H1 (cell line): ENCODE results near the gene NMRK1. TPM values are rescaled to one million over a fixed set of nuclear protein-coding genes. Genes with fewer than 3 reads are reported as not detected.

ENCODE experiments used
- CTCF ChIA-PET: fragments of 300-600 bp; sonication (Branson Sonifier 250); formaldehyde crosslinking; loops from one replicate; lab custom pipeline; 2021; ENCODE audit not compliant: partially characterized antibody; lab: Charles Lee
- POLR2A ChIA-PET: fragments of 300-600 bp; sonication (Branson Sonifier 250); formaldehyde crosslinking; loops from one replicate; lab custom pipeline; 2021; ENCODE audit warnings: inconsistent platforms; ENCODE audit not compliant: partially characterized antibody; lab: Charles Lee
- DNase-seq, 2 experiments: peaks; one replicate each; pipeline versions ENCODE4 v3.0.0 to v3.0.0-alpha.2; 2010 to 2022; ENCODE audit warnings: low spot score in 2 of 2, low read depth in 1 of 2, mixed read lengths in 1 of 2
- FAIRE-seq: peaks from 2 replicates; lab custom pipeline; 2011; peaks lifted over from hg19 to GRCh38; lab: Jason Lieb, UNC
- H2AFZ ChIP-seq: 2 replicates; pipeline ENCODE4 v1.8.1; 2012; ENCODE audit warnings: low read length, inconsistent platforms
- H2AK5ac ChIP-seq: 2 replicates; pipeline ENCODE4 v1.6.1; 2013; ENCODE audit warnings: low read depth, low read length
- H2BK120ac ChIP-seq: replicated peaks from 2 replicates; pipeline ENCODE3; 2013; ENCODE audit warnings: low read depth, low read length, inconsistent platforms
- H2BK12ac ChIP-seq: 2 replicates; pipeline ENCODE4 v1.6.1; 2013; ENCODE audit warnings: low read depth, low read length
- H2BK15ac ChIP-seq: 2 replicates; pipeline ENCODE4 v1.6.1; 2013; ENCODE audit warnings: low read length
- H2BK20ac ChIP-seq: 2 replicates; pipeline ENCODE4 v1.6.1; 2013; ENCODE audit warnings: low read length
- H2BK5ac ChIP-seq: 2 replicates; pipeline ENCODE4 v1.6.1; 2013; ENCODE audit warnings: low read depth, low read length
- H3K14ac ChIP-seq: 2 replicates; pipeline ENCODE4 v1.6.1; 2013; ENCODE audit warnings: inconsistent platforms; ENCODE audit not compliant: insufficient read length
- H3K18ac ChIP-seq: 2 replicates; pipeline ENCODE4 v1.6.1; 2013; ENCODE audit warnings: low read length; ENCODE audit errors: extremely low read depth
- H3K23ac ChIP-seq: 2 replicates; pipeline ENCODE4 v1.6.1; 2013; ENCODE audit warnings: inconsistent platforms; ENCODE audit not compliant: insufficient read length
- H3K23me2 ChIP-seq: 2 replicates; pipeline ENCODE4 v1.6.1; 2013; ENCODE audit warnings: low read depth, low read length
- H3K27ac ChIP-seq: 2 replicates; pipeline ENCODE4 v1.6.1; 2011; ENCODE audit warnings: low read depth, low read length, inconsistent platforms
- H3K27me3 ChIP-seq, 4 experiments: replicated peaks in 1 of 4; 1 replicate in 1 of 4; 2 replicates in 3 of 4; pipeline versions ENCODE4 v1.6.1 to v1.8.1; 2011 to 2013; ENCODE audit warnings: low read length in 3 of 4, mild to moderate bottlenecking in 3 of 4, inconsistent platforms in 2 of 4, mixed read lengths in 2 of 4, moderate library complexity in 1 of 4; ENCODE audit not compliant: control insufficient read depth in 3 of 4, insufficient read depth in 3 of 4; ENCODE audit errors: extremely low read depth in 1 of 4
- H3K36me3 ChIP-seq, 4 experiments: 2 replicates each; pipeline versions ENCODE4 v1.6.1 to v1.8.1; 2011 to 2013; ENCODE audit warnings: mild to moderate bottlenecking in 4 of 4, low read length in 3 of 4, moderate library complexity in 2 of 4, control low read depth in 1 of 4, inconsistent platforms in 1 of 4; ENCODE audit not compliant: insufficient read depth in 4 of 4, control insufficient read depth in 2 of 4
- H3K4ac ChIP-seq: replicated peaks from 2 replicates; pipeline ENCODE3; 2013; ENCODE audit warnings: low read length, low read depth, mixed read lengths, inconsistent platforms; ENCODE audit not compliant: insufficient read length
- H3K4me1 ChIP-seq, 4 experiments: replicated peaks in 1 of 4; 1 replicate in 1 of 4; 2 replicates in 3 of 4; pipeline versions ENCODE4 v1.6.1 to v1.8.1; 2011 to 2013; ENCODE audit warnings: low read length in 3 of 4, inconsistent platforms in 2 of 4, mixed read lengths in 1 of 4; ENCODE audit not compliant: insufficient read depth in 4 of 4, control insufficient read depth in 3 of 4
- H3K4me2 ChIP-seq, 2 experiments: 2 replicates each; pipeline versions ENCODE4 v1.6.1 to v1.8.1; 2011 to 2013; ENCODE audit warnings: low read depth in 2 of 2, low read length in 2 of 2, control low read depth in 1 of 2, inconsistent platforms in 1 of 2, mild to moderate bottlenecking in 1 of 2; ENCODE audit not compliant: insufficient read depth in 1 of 2
- H3K4me3 ChIP-seq, 4 experiments: fragments of 200-600, 300-600 bp in 1 of 4; sonication (generic), shearing (Covaris generic), sonication (Bioruptor Twin) in 1 of 4; 2 replicates each; pipeline versions ENCODE4 v1.5.1 to v1.8.1; 2011 to 2016; ENCODE audit warnings: low read length in 4 of 4, low read depth in 3 of 4, control low read depth in 2 of 4, inconsistent platforms in 2 of 4, mild to moderate bottlenecking in 2 of 4, mixed read lengths in 1 of 4, moderate library complexity in 1 of 4; ENCODE audit not compliant: insufficient read depth in 2 of 4; ENCODE audit errors: extremely low read depth in 1 of 4
- H3K56ac ChIP-seq: replicated peaks from 2 replicates; pipeline ENCODE3; 2013; ENCODE audit warnings: low read depth, mild to moderate bottlenecking, mixed read lengths, low read length, inconsistent platforms; ENCODE audit not compliant: insufficient read length
- H3K79me1 ChIP-seq: 2 replicates; pipeline ENCODE4 v1.6.1; 2013; ENCODE audit warnings: low read depth, low read length, control low read depth
- H3K79me2 ChIP-seq, 2 experiments: 2 replicates each; pipeline versions ENCODE4 v1.6.1 to v1.8.1; 2012 to 2013; ENCODE audit warnings: low read length in 2 of 2, mild to moderate bottlenecking in 2 of 2, inconsistent platforms in 1 of 2; ENCODE audit not compliant: insufficient read depth in 2 of 2, control insufficient read depth in 1 of 2
- H3K9ac ChIP-seq, 4 experiments: replicated peaks in 1 of 4; 1 replicate in 1 of 4; 2 replicates in 3 of 4; pipeline versions ENCODE4 v1.6.1 to v1.8.1; 2011 to 2013; ENCODE audit warnings: low read depth in 3 of 4, low read length in 3 of 4, control low read depth in 2 of 4, mild to moderate bottlenecking in 2 of 4, moderate library complexity in 2 of 4, inconsistent platforms in 1 of 4; ENCODE audit errors: extremely low read depth in 1 of 4
- H3K9me3 ChIP-seq, 2 experiments: 2 replicates each; pipeline versions ENCODE4 v1.6.1 to v1.8.1; 2012 to 2013; ENCODE audit warnings: mild to moderate bottlenecking in 2 of 2, moderate library complexity in 2 of 2, control low read depth in 1 of 2, inconsistent platforms in 1 of 2, low read depth in 1 of 2, low read length in 1 of 2, mixed read lengths in 1 of 2; ENCODE audit not compliant: insufficient read depth in 2 of 2
- H4K20me1 ChIP-seq, 2 experiments: replicated peaks in 1 of 2; 2 replicates each; pipeline versions ENCODE3 to v1.8.1; 2011 to 2013; ENCODE audit warnings: inconsistent platforms in 2 of 2, low read length in 2 of 2, mild to moderate bottlenecking in 1 of 2; ENCODE audit not compliant: insufficient read depth in 2 of 2, control insufficient read depth in 1 of 2
- H4K5ac ChIP-seq: 2 replicates; pipeline ENCODE4 v1.6.1; 2013; ENCODE audit warnings: low read length, low read depth, mixed read lengths, inconsistent platforms; ENCODE audit not compliant: insufficient read length
- H4K8ac ChIP-seq: 2 replicates; pipeline ENCODE4 v1.8.0; 2013; ENCODE audit warnings: mild to moderate bottlenecking, moderate library complexity, low read length, inconsistent platforms; ENCODE audit not compliant: insufficient read depth; ENCODE audit errors: extremely low read depth
- H4K91ac ChIP-seq: replicated peaks from 2 replicates; pipeline ENCODE3; 2013; ENCODE audit warnings: low read length, mixed read lengths, inconsistent platforms; ENCODE audit not compliant: insufficient read length
- BACH1 ChIP-seq: IDR thresholded peaks from 2 replicates; pipeline ENCODE4 v1.6.1; 2012; ENCODE audit warnings: low read length, improper control_type of control experiment
- BCL11A ChIP-seq, 2 experiments: IDR thresholded peaks; one replicate each; pipeline ENCODE4 v1.6.1; 2011; ENCODE audit warnings: low read depth in 2 of 2, low read length in 2 of 2, mild to moderate bottlenecking in 2 of 2
- FOSL1 ChIP-seq: IDR thresholded peaks from 2 replicates; pipeline ENCODE4 v1.6.1; 2011; ENCODE audit warnings: mild to moderate bottlenecking, low read depth, low read length, moderate library complexity; ENCODE audit not compliant: insufficient read depth
- GTF2F1 ChIP-seq: IDR thresholded peaks from 2 replicates; pipeline ENCODE4 v1.6.1; 2012; ENCODE audit warnings: low read depth, low read length, improper control_type of control experiment, borderline replicate concordance
- POLR2AphosphoS5 ChIP-seq: IDR thresholded peaks from 2 replicates; pipeline ENCODE4 v1.6.1; 2011; ENCODE audit warnings: low read depth, low read length
- POU5F1 ChIP-seq: IDR thresholded peaks from 2 replicates; pipeline ENCODE4 v1.6.1; 2011; ENCODE audit warnings: low read depth, mild to moderate bottlenecking, low read length, moderate library complexity
- RBBP5 ChIP-seq: IDR thresholded peaks from 2 replicates; pipeline ENCODE4 v1.7.1; 2012; ENCODE audit warnings: low read depth, mild to moderate bottlenecking, inconsistent platforms, low read length, moderate library complexity, borderline replicate concordance
- WGBS, 2 experiments: shearing (Covaris generic) in 1 of 2; methylation state at CpG; one replicate each; pipeline versions ENCODE4 v1.1.6 to v1.1.7; 2013 to 2015; ENCODE audit warnings: low lambda C conversion rate in 2 of 2, mixed read lengths in 2 of 2, inconsistent platforms in 1 of 2, low coverage in 1 of 2, missing lambda C conversion rate in 1 of 2; ENCODE audit not compliant: insufficient replicate concordance in 2 of 2, insufficient coverage in 1 of 2, insufficient read length in 1 of 2; ENCODE audit errors: extremely low coverage in 1 of 2, missing lambda C conversion rate in 1 of 2; 5-methylcytosine and 5-hydroxymethylcytosine counted together
- polyA plus RNA-seq, 7 experiments: library from polyadenylated mRNA; depleted of rRNA in 3 of 7; stranded (reverse) in 5 of 7; unstranded in 2 of 7; fragments of >200 nt in 5 of 7; fragments of 200-250 nt in 2 of 7; gene quantifications; 1 replicate in 5 of 7; 2 replicates in 1 of 7; 4 replicates in 1 of 7; pipeline versions ENCODE4 v1.2.1 to v1.2.3, GENCODE V29; 2011 to 2013; ENCODE audit warnings: missing spikeins in 2 of 7, mixed read lengths in 2 of 7
- total RNA-seq: library from RNA; stranded (reverse); fragmentation: NEBNext Ultra II Directional; extraction: Animal tissue kit (Norgen Biotek cat#: 25700); gene quantifications from 2 replicates; pipeline ENCODE4 v1.2.1, GENCODE V29; 2021

Gene NMRK1
- total and polyA plus RNA-seq, 2 of the 8 experiments (the other 6 are each of a cell fraction or from before 2014, with no cell fraction given), result 5.8 to 8.1 TPM

DNA sequence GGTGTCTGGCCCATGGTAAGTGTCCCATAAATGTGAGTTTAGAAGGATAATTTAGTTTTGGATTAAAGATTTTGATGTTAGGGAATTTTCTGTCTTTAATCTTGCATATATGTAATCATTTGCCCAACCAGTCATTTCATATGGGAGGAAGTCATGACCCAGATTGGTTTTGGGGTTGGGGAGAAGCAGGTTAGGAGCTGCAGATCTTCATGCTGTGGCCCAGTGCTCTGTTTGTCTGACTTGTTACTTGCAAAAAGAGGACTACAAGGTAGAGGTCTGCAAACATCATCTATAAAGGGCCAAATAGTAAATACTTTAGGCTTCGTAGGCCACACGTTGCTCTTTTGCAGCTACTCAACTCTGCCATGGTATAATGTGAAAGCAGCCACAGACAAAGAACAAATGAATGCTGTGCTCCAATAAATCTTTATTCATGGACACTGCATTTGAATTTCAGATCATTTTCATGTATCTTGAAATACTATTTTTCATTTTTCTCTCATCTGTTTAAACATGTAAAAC, 17.1 kb upstream of the NMRK1 start:
- H2BK12ac ChIP-seq, result no peak overlapping the region
- H3K27me3 ChIP-seq, result no peaks in the 10 kb centered on the region
- ChIA-PET POLR2A (no interaction called here), CTCF (interaction anchor here (0.6 to 1.8 kb wide), 4 partner anchors 16 to 212 kb away, joined by 3 to 4 read pairs (median 4); no protein-coding TSS in a partner anchor)
- no peaks in the 10 kb centered on the region for H4K20me1 ChIP-seq
- H3K9me3 ChIP-seq, result no peaks in the 10 kb centered on the region
- H2BK15ac ChIP-seq, result no peak overlapping the region
- no peak overlapping the region for H2BK20ac ChIP-seq
- no peak overlapping the region for H3K18ac ChIP-seq
- H3K23me2 ChIP-seq, result peaks cover 1% of the 10 kb centered on the region; the same call in 1 of the 2 replicates
- H3K4me3 ChIP-seq, result no peak overlapping the region
- no peak overlapping the region for H3K56ac ChIP-seq
- no peak overlapping the region for H2BK5ac ChIP-seq
- no peak overlapping the region for H4K91ac ChIP-seq
- DNase-seq, result no peak
- H3K4me2 ChIP-seq, result no peak overlapping the region
- no peak overlapping the region for H3K4ac ChIP-seq
- H3K14ac ChIP-seq, result no peak overlapping the region
- H3K79me2 ChIP-seq, result no peaks in the 10 kb centered on the region
- H2AK5ac ChIP-seq, result no peak overlapping the region
- H4K8ac ChIP-seq, result no peak overlapping the region
- no peak for FAIRE-seq
- H3K27ac ChIP-seq, result no peak overlapping the region
- no peak overlapping the region for H3K9ac ChIP-seq
- H4K5ac ChIP-seq, result no peak overlapping the region
- no peak overlapping the region for H2BK120ac ChIP-seq
- 98% methylated on average over 2 of the region's 2 CpGs; no CpG with 5 or more reads in 1 of the 2 experiments for WGBS, 2 experiments
- H2AFZ ChIP-seq, result no peak overlapping the region
- no peaks in the 10 kb centered on the region for H3K4me1 ChIP-seq
- H3K36me3 ChIP-seq, result no peaks in the 10 kb centered on the region
- H3K23ac ChIP-seq, result no peak overlapping the region
- H3K79me1 ChIP-seq, result no peaks in the 10 kb centered on the region; the same call in 1 of the 2 replicates
- TF ChIP-seq POU5F1, result no peak
- no peak for TF ChIP-seq BACH1
- no peak for TF ChIP-seq BCL11A (IDR thresholded peaks at IDR 0.05; ENCODE audit: low read depth in 2 of 2, low read length in 2 of 2)
- no peak for TF ChIP-seq POLR2AphosphoS5
- no peak for TF ChIP-seq GTF2F1
- no peak for TF ChIP-seq RBBP5
- no peak for TF ChIP-seq FOSL1
